RWPE1 (cell line): ENCODE measurements around the gene DLGAP1.

Source experiments
- CTCF ChIA-PET: fragments of 350-600 bp; sonication (Branson Sonifier 250); formaldehyde crosslinking; extraction: SDS; loops from one replicate; lab custom pipeline; 2021; lab: Yijun Ruan, JAX
- POLR2A ChIA-PET: fragments of 400-600 bp; formaldehyde crosslinking; extraction: SDS; loops from one replicate; lab custom pipeline; 2020; ENCODE audit warnings: antibody characterized with exemption; ENCODE audit not compliant: low non-redundant PET; lab: Yijun Ruan, JAX
- DNase-seq: peaks from one replicate; pipeline ENCODE4 v3.0.0; 2012; ENCODE audit warnings: low spot score
- H3K27ac ChIP-seq: fragments of 450-650 bp; 2 replicates; pipeline ENCODE4 v1.5.1; 2017
- TF ChIP-seq, protein P1 (sequence below): fragments of 450-650 bp; conservative IDR thresholded peaks from 2 replicates; pipeline ENCODE4 v1.5.1; 2017; ENCODE audit warnings: low read depth, mild to moderate bottlenecking

DLGAP1 gene

GRCh38 chr18:3900327-3900726 is 554.8 kb downstream of the DLGAP1 start:
- TF ChIP-seq, protein P1, sequence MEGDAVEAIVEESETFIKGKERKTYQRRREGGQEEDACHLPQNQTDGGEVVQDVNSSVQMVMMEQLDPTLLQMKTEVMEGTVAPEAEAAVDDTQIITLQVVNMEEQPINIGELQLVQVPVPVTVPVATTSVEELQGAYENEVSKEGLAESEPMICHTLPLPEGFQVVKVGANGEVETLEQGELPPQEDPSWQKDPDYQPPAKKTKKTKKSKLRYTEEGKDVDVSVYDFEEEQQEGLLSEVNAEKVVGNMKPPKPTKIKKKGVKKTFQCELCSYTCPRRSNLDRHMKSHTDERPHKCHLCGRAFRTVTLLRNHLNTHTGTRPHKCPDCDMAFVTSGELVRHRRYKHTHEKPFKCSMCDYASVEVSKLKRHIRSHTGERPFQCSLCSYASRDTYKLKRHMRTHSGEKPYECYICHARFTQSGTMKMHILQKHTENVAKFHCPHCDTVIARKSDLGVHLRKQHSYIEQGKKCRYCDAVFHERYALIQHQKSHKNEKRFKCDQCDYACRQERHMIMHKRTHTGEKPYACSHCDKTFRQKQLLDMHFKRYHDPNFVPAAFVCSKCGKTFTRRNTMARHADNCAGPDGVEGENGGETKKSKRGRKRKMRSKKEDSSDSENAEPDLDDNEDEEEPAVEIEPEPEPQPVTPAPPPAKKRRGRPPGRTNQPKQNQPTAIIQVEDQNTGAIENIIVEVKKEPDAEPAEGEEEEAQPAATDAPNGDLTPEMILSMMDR, result no peak
- ChIA-PET CTCF (no interaction called here), POLR2A (no interaction called here)
- no peak overlapping the region for H3K27ac ChIP-seq
- DNase-seq, result no peak

GRCh38 chr18:3898861-3899613 is 556.1 kb downstream of the DLGAP1 start:
- CTCF ChIA-PET, result no interaction called here
- TF ChIP-seq, protein P1, result no peak
- DNase-seq, result no peak
- H3K27ac ChIP-seq, result no peak overlapping the region
- POLR2A ChIA-PET, result no interaction called here

GRCh38 chr18:3892152-3892551 is 563.0 kb downstream of the DLGAP1 start:
- ChIA-PET POLR2A (no interaction called here), CTCF (no interaction called here)
- DNase-seq, result no peak
- TF ChIP-seq, protein P1, result no peak
- no peak overlapping the region for H3K27ac ChIP-seq

- ChIA-PET POLR2A (no interaction called here), CTCF (no interaction called here)
- DNase-seq, result no peak
- no peak overlapping the region for H3K27ac ChIP-seq
- TF ChIP-seq, protein P1, result no peak
Measured at GRCh38 chr18:3891245-3891644, 563.9 kb downstream of the DLGAP1 start.

GRCh38 chr18:3889803-3890202 is 565.3 kb downstream of the DLGAP1 start:
- DNase-seq, result no peak
- CTCF ChIA-PET, result interaction anchor here (0.6 kb wide), 2 partner anchors 507 to 786 kb away, joined by 3 read pairs; no protein-coding TSS in a partner anchor
- TF ChIP-seq, protein P1, result no peak
- POLR2A ChIA-PET, result no interaction called here
- no peak overlapping the region for H3K27ac ChIP-seq

- TF ChIP-seq, protein P1, result no peak
- POLR2A ChIA-PET, result no interaction called here
- no peak for DNase-seq
- CTCF ChIA-PET, result no interaction called here
- no peak overlapping the region for H3K27ac ChIP-seq
Measured at GRCh38 chr18:3889121-3889520, 566.0 kb downstream of the DLGAP1 start.
